ENCODE results near the gene LPAR1.

LPAR1 gene

DNA sequence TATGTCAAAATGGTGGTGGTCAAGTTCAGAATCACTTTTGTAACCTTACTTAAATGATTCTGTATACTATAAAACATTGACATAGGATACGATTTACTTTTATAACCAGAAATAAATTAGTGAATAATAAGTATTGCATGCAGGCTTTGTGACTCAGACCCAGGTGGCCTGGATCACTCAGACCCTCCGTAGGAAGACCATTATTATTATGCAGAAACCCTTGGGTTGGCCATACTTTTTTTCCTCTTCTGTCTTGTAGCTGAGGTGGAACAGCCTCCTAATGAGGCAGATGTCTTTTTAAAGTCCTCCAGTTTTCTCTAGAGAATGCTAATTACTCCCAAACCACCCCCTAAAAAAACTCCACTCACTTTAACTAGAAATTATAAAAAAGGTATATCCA is 121.9 kb downstream of the LPAR1 start:
- no peaks in the 10 kb centered on the region for H3K9me3 ChIP-seq (ENCODE audit: insufficient read depth, low read depth, low read length)
- H3K4me2 ChIP-seq (ENCODE audit: low read depth, low read length, poor library complexity, severe bottlenecking) = no peak overlapping the region
- no peaks in the 10 kb centered on the region for H3K27me3 ChIP-seq (ENCODE audit: insufficient read depth, low read length, poor library complexity, severe bottlenecking)
- no peaks in the 10 kb centered on the region for H3K4me1 ChIP-seq (ENCODE audit: insufficient read depth, low read length, poor library complexity, severe bottlenecking)
- TF ChIP-seq, protein P1, sequence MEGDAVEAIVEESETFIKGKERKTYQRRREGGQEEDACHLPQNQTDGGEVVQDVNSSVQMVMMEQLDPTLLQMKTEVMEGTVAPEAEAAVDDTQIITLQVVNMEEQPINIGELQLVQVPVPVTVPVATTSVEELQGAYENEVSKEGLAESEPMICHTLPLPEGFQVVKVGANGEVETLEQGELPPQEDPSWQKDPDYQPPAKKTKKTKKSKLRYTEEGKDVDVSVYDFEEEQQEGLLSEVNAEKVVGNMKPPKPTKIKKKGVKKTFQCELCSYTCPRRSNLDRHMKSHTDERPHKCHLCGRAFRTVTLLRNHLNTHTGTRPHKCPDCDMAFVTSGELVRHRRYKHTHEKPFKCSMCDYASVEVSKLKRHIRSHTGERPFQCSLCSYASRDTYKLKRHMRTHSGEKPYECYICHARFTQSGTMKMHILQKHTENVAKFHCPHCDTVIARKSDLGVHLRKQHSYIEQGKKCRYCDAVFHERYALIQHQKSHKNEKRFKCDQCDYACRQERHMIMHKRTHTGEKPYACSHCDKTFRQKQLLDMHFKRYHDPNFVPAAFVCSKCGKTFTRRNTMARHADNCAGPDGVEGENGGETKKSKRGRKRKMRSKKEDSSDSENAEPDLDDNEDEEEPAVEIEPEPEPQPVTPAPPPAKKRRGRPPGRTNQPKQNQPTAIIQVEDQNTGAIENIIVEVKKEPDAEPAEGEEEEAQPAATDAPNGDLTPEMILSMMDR (conservative IDR thresholded peaks at IDR 0.05; ENCODE audit: low read length) = no peak
- no peak for TF ChIP-seq EZH2phosphoT487 (IDR thresholded peaks at IDR 0.05; ENCODE audit: borderline replicate concordance)
- H3K9me2 ChIP-seq (replicated peaks; ENCODE audit: low read depth, low read length) = no peaks in the 10 kb centered on the region
- no peaks in the 10 kb centered on the region for H3K36me3 ChIP-seq (ENCODE audit: insufficient read depth, low read length)
- H3K4me3 ChIP-seq (ENCODE audit: low read length, poor library complexity, severe bottlenecking) = no peak overlapping the region
- no peaks in the 10 kb centered on the region for H3K79me2 ChIP-seq (ENCODE audit: insufficient read depth, low read length)
- H2AFZ ChIP-seq (ENCODE audit: low read length) = no peak overlapping the region
- no peaks in the 10 kb centered on the region for H3F3A ChIP-seq (ENCODE audit: low read depth)
- H4K20me1 ChIP-seq (ENCODE audit: insufficient read depth, low read length, poor library complexity, severe bottlenecking) = no peaks in the 10 kb centered on the region
- H3K9ac ChIP-seq (ENCODE audit: low read depth, low read length, poor library complexity, severe bottlenecking) = no peak overlapping the region

GRCh38 chr9:110912419-110913291 is 125.6 kb downstream of the LPAR1 start:
- Histone ChIP-seq H3K4me2 (ENCODE audit: low read depth, low read length, poor library complexity, severe bottlenecking) (no peak overlapping the region), H3K27me3 (ENCODE audit: insufficient read depth, low read length, poor library complexity, severe bottlenecking) (no peaks in the 10 kb centered on the region), H4K20me1 (ENCODE audit: insufficient read depth, low read length, poor library complexity, severe bottlenecking) (no peaks in the 10 kb centered on the region), H3K4me1 (ENCODE audit: insufficient read depth, low read length, poor library complexity, severe bottlenecking) (no peaks in the 10 kb centered on the region), H3K9ac (ENCODE audit: low read depth, low read length, poor library complexity, severe bottlenecking) (no peak overlapping the region), H2AFZ (ENCODE audit: low read length) (no peak overlapping the region), H3K9me3 (ENCODE audit: insufficient read depth, low read depth, low read length) (0 out of 2 replicates have a peak, but pooled peaks cover 3% of the 10 kb centered on the region), H3K79me2 (ENCODE audit: insufficient read depth, low read length) (no peaks in the 10 kb centered on the region), H3K36me3 (ENCODE audit: insufficient read depth, low read length) (no peaks in the 10 kb centered on the region), H3K4me3 (ENCODE audit: low read length, poor library complexity, severe bottlenecking) (no peak overlapping the region), H3K9me2 (replicated peaks; ENCODE audit: low read depth, low read length) (no peaks in the 10 kb centered on the region), H3F3A (ENCODE audit: low read depth) (no peaks in the 10 kb centered on the region)
- TF ChIP-seq, protein P1 (conservative IDR thresholded peaks at IDR 0.05; ENCODE audit: low read length) = no peak
- TF ChIP-seq EZH2phosphoT487 (IDR thresholded peaks at IDR 0.05; ENCODE audit: borderline replicate concordance) = no peak

GRCh38 chr9:110911659-110912418 is 126.4 kb downstream of the LPAR1 start:
- H3K36me3 ChIP-seq (ENCODE audit: insufficient read depth, low read length) = no peaks in the 10 kb centered on the region
- TF ChIP-seq, protein P1 (conservative IDR thresholded peaks at IDR 0.05; ENCODE audit: low read length) = no peak
- no peak for TF ChIP-seq EZH2phosphoT487 (IDR thresholded peaks at IDR 0.05; ENCODE audit: borderline replicate concordance)
- H3K27me3 ChIP-seq (ENCODE audit: insufficient read depth, low read length, poor library complexity, severe bottlenecking) = no peaks in the 10 kb centered on the region
- no peaks in the 10 kb centered on the region for H3K4me1 ChIP-seq (ENCODE audit: insufficient read depth, low read length, poor library complexity, severe bottlenecking)
- no peak overlapping the region for H3K4me3 ChIP-seq (ENCODE audit: low read length, poor library complexity, severe bottlenecking)
- no peaks in the 10 kb centered on the region for H3F3A ChIP-seq (ENCODE audit: low read depth)
- no peak overlapping the region for H3K9ac ChIP-seq (ENCODE audit: low read depth, low read length, poor library complexity, severe bottlenecking)
- no peak overlapping the region for H2AFZ ChIP-seq (ENCODE audit: low read length)
- no peaks in the 10 kb centered on the region for H3K9me2 ChIP-seq (replicated peaks; ENCODE audit: low read depth, low read length)
- H4K20me1 ChIP-seq (ENCODE audit: insufficient read depth, low read length, poor library complexity, severe bottlenecking) = no peaks in the 10 kb centered on the region
- 0 out of 2 replicates have a peak, but pooled peaks cover 3% of the 10 kb centered on the region for H3K9me3 ChIP-seq (ENCODE audit: insufficient read depth, low read depth, low read length)
- H3K4me2 ChIP-seq (ENCODE audit: low read depth, low read length, poor library complexity, severe bottlenecking) = no peak overlapping the region
- no peaks in the 10 kb centered on the region for H3K79me2 ChIP-seq (ENCODE audit: insufficient read depth, low read length)
